Measurements from ENCODE around the gene DQX1. TPM values are rescaled to one million over a fixed set of nuclear protein-coding genes. Genes with fewer than 3 reads are reported as not detected.

Gene DQX1
- total RNA-seq, 4 donors from 2014 or later, result 2.7 to 12.8 (median 6.4) TPM

GRCh38 chr2:74511104-74511989 is 14.7 kb downstream of the DQX1 start:
- H3K36me3 ChIP-seq, result no peaks in the 10 kb centered on the region
- H3K9me3 ChIP-seq, result no peaks in the 10 kb centered on the region
- WGBS, result 54% methylated on average over 10 of the region's 11 CpGs
- H3K27ac ChIP-seq, result no peak overlapping the region
- H3K4me1 ChIP-seq, result peaks cover 50% of the 10 kb centered on the region
- TF ChIP-seq POLR2AphosphoS5 (IDR thresholded peaks at IDR 0.05), result no peak
- no peak for TF ChIP-seq EP300 (IDR thresholded peaks at IDR 0.05)
- no peak for TF ChIP-seq CTCF (IDR thresholded peaks at IDR 0.05)
- H3K4me3 ChIP-seq, result no peak overlapping the region
- peaks cover 72% of the 10 kb centered on the region for H3K27me3 ChIP-seq
- no peak for DNase-seq (ENCODE audit: low spot score in 2 of 2)

- DNase-seq (ENCODE audit: low spot score in 2 of 2), result no peak
- Histone ChIP-seq H3K4me3 (no peak overlapping the region), H3K36me3 (peaks cover 7% of the 10 kb centered on the region), H3K9me3 (no peaks in the 10 kb centered on the region), H3K4me1 (peaks cover 50% of the 10 kb centered on the region), H3K27me3 (peaks cover 61% of the 10 kb centered on the region), H3K27ac (no peak overlapping the region)
- 96% methylated on average over 4 of the region's 4 CpGs for WGBS
- no peak for TF ChIP-seq POLR2AphosphoS5 (IDR thresholded peaks at IDR 0.05)
- no peak for TF ChIP-seq CTCF (IDR thresholded peaks at IDR 0.05)
- no peak for TF ChIP-seq EP300 (IDR thresholded peaks at IDR 0.05)
Observed at GRCh38 chr2:74510272-74510671, 15.8 kb downstream of the DQX1 start.

- Histone ChIP-seq H3K4me1 (peaks cover 47% of the 10 kb centered on the region), H3K4me3 (peak overlapping the region; percentile 79), H3K27ac (peak overlapping the region; percentile 99), H3K27me3 (peaks cover 42% of the 10 kb centered on the region), H3K36me3 (peaks cover 16% of the 10 kb centered on the region), H3K9me3 (no peaks in the 10 kb centered on the region)
- 9% methylated on average over 35 of the region's 38 CpGs for whole genome bisulfite sequencing
- TF ChIP-seq EP300 (IDR thresholded peaks at IDR 0.05), result no peak
- TF ChIP-seq CTCF (IDR thresholded peaks at IDR 0.05), result no peak
- TF ChIP-seq POLR2A (IDR thresholded peaks at IDR 0.05), result no peak
- TF ChIP-seq POLR2AphosphoS5 (IDR thresholded peaks at IDR 0.05), result no peak
- DNase-seq (ENCODE audit: low spot score in 2 of 2), result peak in 1 of 2 donors; percentile 82
Observed at GRCh38 chr2:74507926-74508520, 18.0 kb downstream of the DQX1 start.

- Histone ChIP-seq H3K4me1 (peaks cover 54% of the 10 kb centered on the region), H3K4me3 (peak within 1 kb of the TSS; percentile 79), H3K27me3 (peaks cover 42% of the 10 kb centered on the region), H3K27ac (peak within 1 kb of the TSS; percentile 99), H3K9me3 (no peaks in the 10 kb centered on the region), H3K36me3 (peaks cover 16% of the 10 kb centered on the region)
- TF ChIP-seq CTCF (IDR thresholded peaks at IDR 0.05) (peak in 1 of 2 donors; percentile 33), POLR2AphosphoS5 (IDR thresholded peaks at IDR 0.05) (peak; percentile 7 to 82 (median 51)), POLR2A (IDR thresholded peaks at IDR 0.05) (no peak)
- WGBS, result 1% methylated on average over 52 of the region's 56 CpGs
- peak; percentile 98 to 99 for DNase-seq (ENCODE audit: low spot score in 2 of 2)
Observed at GRCh38 chr2:74507145-74507925, 18.7 kb downstream of the DQX1 start, which contains the start of gene PCGF1. Gene PCGF1 (minus strand): TSS chr2:74507695. CDS start chr2:74507668, 27 bp downstream.

Measured in suprapubic skin (tissue), 4 donors.